ENCODE data around the gene ARSK.

The ARSK gene

GRCh38 chr5:95649274-95649673 lies 94.4 kb downstream of the ARSK start:
- no peak for DNase-seq (ENCODE audit: low read depth)

GRCh38 chr5:95649842-95650620 lies 95.1 kb downstream of the ARSK start:
- DNase-seq (ENCODE audit: low read depth) = no peak

DNA sequence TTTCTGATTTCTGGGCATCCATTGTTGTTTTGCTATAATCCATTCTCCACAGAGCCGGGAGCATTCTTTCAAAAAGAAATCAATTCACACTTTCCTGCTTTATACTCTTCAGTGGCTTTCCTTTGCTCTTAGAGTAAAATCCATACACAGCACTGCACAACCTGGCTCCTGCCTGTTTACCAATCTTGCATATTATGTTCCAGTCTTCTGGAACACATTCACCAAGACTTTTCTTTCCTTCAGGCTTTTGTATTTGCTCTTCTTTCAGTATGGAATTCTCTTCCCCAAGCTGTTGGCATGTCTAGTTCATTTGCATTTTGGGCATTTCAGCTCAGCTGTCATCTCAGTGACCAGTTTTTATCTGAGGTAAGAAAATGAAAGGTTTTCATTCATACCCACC lies 97.9 kb downstream of the ARSK start:
- DNase-seq (ENCODE audit: low read depth) = no peak

GRCh38 chr5:95654196-95654595 lies 99.3 kb downstream of the ARSK start:
- DNase-seq (ENCODE audit: low read depth) = no peak
